ENCODE measurements around the gene NTM.

- no peak for TF ChIP-seq CTCF (IDR thresholded peaks at IDR 0.05)
- no peak for TF ChIP-seq POLR2A (IDR thresholded peaks at IDR 0.05)
Observed at GRCh38 chr11:132020001-132020400, 649.6 kb downstream of the NTM start.
